Liver (tissue), 9 donors: ENCODE data around the gene CISTR. TPM values are rescaled to one million over a fixed set of nuclear protein-coding genes. Genes with fewer than 3 reads are reported as not detected.

Experiments used
- DNase-seq: peaks from one replicate; pipeline ENCODE4 v3.0.0-alpha.2; 2017; ENCODE audit warnings: low spot score
- H3K27ac ChIP-seq, 2 donors: one replicate each; pipeline ENCODE4 v1.7.0; 2013; ENCODE audit warnings: inconsistent platforms in 2 of 2, low read length in 2 of 2, control low read depth in 1 of 2, low read depth in 1 of 2, mild to moderate bottlenecking in 1 of 2
- H3K27me3 ChIP-seq, 4 donors: one replicate each; pipeline versions ENCODE4 v1.6.1 to v1.7.0; 2013; ENCODE audit warnings: low read length in 3 of 4, inconsistent platforms in 1 of 4, mild to moderate bottlenecking in 1 of 4, moderate library complexity in 1 of 4; ENCODE audit not compliant: control insufficient read depth in 4 of 4, insufficient read depth in 4 of 4
- H3K36me3 ChIP-seq, 4 donors: one replicate each; pipeline versions ENCODE4 v1.6.1 to v1.7.0; 2013; ENCODE audit warnings: low read length in 3 of 4, mild to moderate bottlenecking in 3 of 4, low read depth in 1 of 4, moderate library complexity in 1 of 4; ENCODE audit not compliant: control insufficient read depth in 4 of 4, insufficient read depth in 3 of 4
- H3K4me1 ChIP-seq, 4 donors: one replicate each; pipeline versions ENCODE4 v1.6.1 to v1.7.0; 2013; ENCODE audit warnings: low read length in 3 of 4, mild to moderate bottlenecking in 3 of 4, moderate library complexity in 1 of 4; ENCODE audit not compliant: control insufficient read depth in 4 of 4, insufficient read depth in 4 of 4
- H3K4me3 ChIP-seq, 3 donors: one replicate each; pipeline versions ENCODE4 v1.6.1 to v1.7.0; 2013; ENCODE audit warnings: low read length in 3 of 3, control low read depth in 1 of 3, low read depth in 1 of 3, mild to moderate bottlenecking in 1 of 3
- H3K9ac ChIP-seq, 2 donors: one replicate each; pipeline ENCODE4 v1.7.0; 2013; ENCODE audit warnings: low read length in 2 of 2, mild to moderate bottlenecking in 2 of 2, moderate library complexity in 2 of 2, control low read depth in 1 of 2, low read depth in 1 of 2
- H3K9me3 ChIP-seq, 4 donors: one replicate each; pipeline versions ENCODE4 v1.6.1 to v1.7.0; 2013; ENCODE audit warnings: low read length in 3 of 4; ENCODE audit not compliant: control insufficient read depth in 4 of 4
- EGR1 ChIP-seq, 2 donors: IDR thresholded peaks; 2 replicates each; pipeline ENCODE4 v1.6.1; 2016 to 2018; ENCODE audit warnings: antibody characterized with exemption in 2 of 2, low read depth in 2 of 2
- FOXA2 ChIP-seq: IDR thresholded peaks from 2 replicates; pipeline ENCODE4 v1.6.1; 2016; ENCODE audit warnings: antibody characterized with exemption
- GABPA ChIP-seq, 2 donors: IDR thresholded peaks in 1 of 2; conservative IDR thresholded peaks in 1 of 2; 2 replicates each; pipeline ENCODE4 v1.6.1; 2016; ENCODE audit warnings: antibody characterized with exemption in 2 of 2, mild to moderate bottlenecking in 1 of 2, moderate library complexity in 1 of 2
- HNF4A ChIP-seq, 2 donors: conservative IDR thresholded peaks; 2 replicates each; pipeline ENCODE4 v1.6.1; 2016; ENCODE audit warnings: antibody characterized with exemption in 2 of 2, mild to moderate bottlenecking in 2 of 2
- HNF4G ChIP-seq: IDR thresholded peaks from 2 replicates; pipeline ENCODE4 v1.6.1; 2016; ENCODE audit warnings: antibody characterized with exemption
- JUND ChIP-seq, 2 donors: IDR thresholded peaks; 2 replicates each; pipeline ENCODE4 v1.6.1; 2016; ENCODE audit warnings: antibody characterized with exemption in 2 of 2
- NR2F2 ChIP-seq: IDR thresholded peaks from 2 replicates; pipeline ENCODE4 v1.6.1; 2016; ENCODE audit warnings: antibody characterized with exemption
- RAD21 ChIP-seq, 2 donors: IDR thresholded peaks; 2 replicates each; pipeline ENCODE4 v1.6.1; 2016; ENCODE audit warnings: antibody characterized with exemption in 2 of 2, mild to moderate bottlenecking in 2 of 2
- SP1 ChIP-seq: IDR thresholded peaks from 2 replicates; pipeline ENCODE4 v1.6.1; 2018; ENCODE audit warnings: antibody characterized with exemption, mild to moderate bottlenecking
- TAF1 ChIP-seq: conservative IDR thresholded peaks from 2 replicates; pipeline ENCODE4 v1.6.1; 2016; ENCODE audit warnings: antibody characterized with exemption, mild to moderate bottlenecking
- WGBS: extraction: QIAGEN DNeasy Blood & Tissue Kit; methylation state at CpG from one replicate; pipeline ENCODE4 v1.1.7; 2013; 5-methylcytosine and 5-hydroxymethylcytosine counted together
- polyA plus RNA-seq, 2 donors: library from polyadenylated mRNA; stranded (reverse) in 1 of 2; unstranded in 1 of 2; fragments of 200-250 nt in 1 of 2; fragments of >200 nt in 1 of 2; fragmentation: Nextera tagmentation in 1 of 2; extraction: Ambion mirVana in 1 of 2; gene quantifications; one replicate each; pipeline versions ENCODE4 v1.2.1 to v1.2.3, GENCODE V29; 2013 to 2015
- total RNA-seq, 2 donors: library from RNA; depleted of rRNA; stranded (reverse); fragments of >200 nt; gene quantifications; one replicate each; pipeline ENCODE4 v1.2.3, GENCODE V29; 2014
- TF ChIP-seq, protein P1 (sequence below): IDR thresholded peaks from 2 replicates; pipeline ENCODE4 v1.6.1; 2016; ENCODE audit warnings: antibody characterized with exemption
- TF ChIP-seq, protein P2 (sequence below): IDR thresholded peaks from 2 replicates; pipeline ENCODE4 v1.6.1; 2016; ENCODE audit warnings: antibody characterized with exemption, mild to moderate bottlenecking
- TF ChIP-seq, protein P3 (sequence below): IDR thresholded peaks from 2 replicates; pipeline ENCODE4 v1.6.1; 2016; ENCODE audit warnings: antibody characterized with exemption
- TF ChIP-seq, protein P4 (sequence below): fragments of 150-350 bp; IDR thresholded peaks from 2 replicates; pipeline ENCODE4 v1.5.1; 2017; ENCODE audit warnings: improper control_type of control experiment, low read depth, low read length; ENCODE audit not compliant: missing input control
- donor health status: healthy.
- donor health status: healthy.
- donor health status: healthy.
- donor health status: healthy.
- donor health status: healthy.

Gene CISTR
- total and polyA plus RNA-seq, 4 donors = not detected

DNA sequence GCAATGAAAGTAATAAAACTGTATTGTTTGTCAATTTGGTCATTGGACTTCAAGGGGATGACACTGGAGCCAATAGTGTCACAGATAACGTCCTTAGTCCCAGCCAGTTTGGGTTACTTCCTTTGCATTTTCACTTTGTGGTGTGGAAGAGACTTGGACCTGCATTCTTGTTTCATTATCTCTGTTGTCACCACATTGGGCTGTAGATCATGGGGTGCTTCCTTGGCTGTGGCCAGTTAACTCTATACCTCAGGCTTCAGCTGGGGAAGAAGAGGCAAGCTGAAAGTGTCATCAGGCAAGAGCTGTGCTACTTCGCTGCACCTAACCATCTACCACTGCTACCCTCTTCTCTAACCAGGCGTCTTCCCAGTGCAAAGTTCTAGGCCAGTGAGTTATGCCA, 15.1 kb upstream of the CISTR start:
- no peak overlapping the region for H3K4me3 ChIP-seq
- H3K9me3 ChIP-seq = no peaks in the 10 kb centered on the region
- no peak overlapping the region for H3K27ac ChIP-seq
- no peak overlapping the region for H3K9ac ChIP-seq
- TF ChIP-seq, protein P1, sequence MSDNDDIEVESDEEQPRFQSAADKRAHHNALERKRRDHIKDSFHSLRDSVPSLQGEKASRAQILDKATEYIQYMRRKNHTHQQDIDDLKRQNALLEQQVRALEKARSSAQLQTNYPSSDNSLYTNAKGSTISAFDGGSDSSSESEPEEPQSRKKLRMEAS = no peak
- TF ChIP-seq JUND (IDR thresholded peaks at IDR 0.05) (no peak), FOXA2 (no peak), GABPA (IDR thresholded peaks at IDR 0.05 in 1 of 2, conservative IDR thresholded peaks at IDR 0.05 in 1 of 2) (no peak), HNF4G (no peak)
- no peaks in the 10 kb centered on the region for H3K4me1 ChIP-seq
- no peaks in the 10 kb centered on the region for H3K36me3 ChIP-seq
- DNase-seq = no peak
- H3K27me3 ChIP-seq = peaks cover 0 to 25% (median 5%) of the 10 kb centered on the region in 4 donors
- WGBS = 44% methylated on average over 3 of the region's 3 CpGs

DNA sequence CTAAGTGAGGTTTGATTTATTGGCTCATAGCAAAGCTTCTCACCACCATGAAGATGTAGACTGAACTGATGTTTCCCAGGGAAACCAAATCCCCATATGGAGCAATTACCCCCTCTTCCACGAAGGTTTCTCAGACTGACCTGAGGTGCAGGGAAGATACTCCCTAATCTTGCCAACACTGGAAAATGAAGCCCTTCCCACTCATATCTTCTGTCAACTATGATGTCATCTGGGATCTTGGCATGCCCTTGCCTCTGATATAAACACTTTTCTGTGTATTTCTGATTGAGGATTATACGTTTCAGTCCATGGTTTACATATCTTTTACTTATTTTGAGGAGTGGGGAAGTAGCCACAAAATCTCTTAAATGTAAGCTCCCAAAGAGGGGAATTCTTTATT, 14.1 kb upstream of the CISTR start:
- Histone ChIP-seq H3K27me3 (peaks cover 0 to 25% (median 5%) of the 10 kb centered on the region in 4 donors), H3K4me3 (no peak overlapping the region)

DNA sequence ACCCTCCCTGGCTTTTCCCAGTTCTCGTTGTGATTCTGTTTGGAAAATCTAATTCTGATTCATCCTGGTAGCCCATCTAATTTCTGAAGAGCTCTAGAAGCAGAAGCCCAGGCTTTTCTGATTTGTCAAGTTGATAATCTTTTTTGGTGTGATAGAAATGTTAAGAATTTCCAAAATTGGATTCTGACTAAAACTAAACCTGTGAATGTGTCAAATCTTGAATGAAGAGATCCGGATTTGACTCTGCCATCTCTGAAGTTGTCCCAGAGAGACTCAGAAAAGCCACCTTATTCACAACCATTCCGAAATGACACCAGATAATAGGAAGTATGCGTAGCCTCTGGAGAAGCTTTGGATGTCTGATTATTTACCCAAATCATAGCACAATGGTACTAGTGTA, 12.8 kb upstream of the CISTR start:
- no peaks in the 10 kb centered on the region for H3K36me3 ChIP-seq
- no peaks in the 10 kb centered on the region for H3K9me3 ChIP-seq
- H3K9ac ChIP-seq = no peak overlapping the region
- 74% methylated on average over 4 of the region's 4 CpGs for WGBS
- no peaks in the 10 kb centered on the region for H3K4me1 ChIP-seq
- H3K4me3 ChIP-seq = no peak overlapping the region
- H3K27me3 ChIP-seq = peaks cover 0 to 25% (median 6%) of the 10 kb centered on the region in 4 donors
- H3K27ac ChIP-seq = no peak overlapping the region
- no peak for DNase-seq
- no peak for TF ChIP-seq HNF4A (conservative IDR thresholded peaks at IDR 0.05)
- TF ChIP-seq, protein P2, sequence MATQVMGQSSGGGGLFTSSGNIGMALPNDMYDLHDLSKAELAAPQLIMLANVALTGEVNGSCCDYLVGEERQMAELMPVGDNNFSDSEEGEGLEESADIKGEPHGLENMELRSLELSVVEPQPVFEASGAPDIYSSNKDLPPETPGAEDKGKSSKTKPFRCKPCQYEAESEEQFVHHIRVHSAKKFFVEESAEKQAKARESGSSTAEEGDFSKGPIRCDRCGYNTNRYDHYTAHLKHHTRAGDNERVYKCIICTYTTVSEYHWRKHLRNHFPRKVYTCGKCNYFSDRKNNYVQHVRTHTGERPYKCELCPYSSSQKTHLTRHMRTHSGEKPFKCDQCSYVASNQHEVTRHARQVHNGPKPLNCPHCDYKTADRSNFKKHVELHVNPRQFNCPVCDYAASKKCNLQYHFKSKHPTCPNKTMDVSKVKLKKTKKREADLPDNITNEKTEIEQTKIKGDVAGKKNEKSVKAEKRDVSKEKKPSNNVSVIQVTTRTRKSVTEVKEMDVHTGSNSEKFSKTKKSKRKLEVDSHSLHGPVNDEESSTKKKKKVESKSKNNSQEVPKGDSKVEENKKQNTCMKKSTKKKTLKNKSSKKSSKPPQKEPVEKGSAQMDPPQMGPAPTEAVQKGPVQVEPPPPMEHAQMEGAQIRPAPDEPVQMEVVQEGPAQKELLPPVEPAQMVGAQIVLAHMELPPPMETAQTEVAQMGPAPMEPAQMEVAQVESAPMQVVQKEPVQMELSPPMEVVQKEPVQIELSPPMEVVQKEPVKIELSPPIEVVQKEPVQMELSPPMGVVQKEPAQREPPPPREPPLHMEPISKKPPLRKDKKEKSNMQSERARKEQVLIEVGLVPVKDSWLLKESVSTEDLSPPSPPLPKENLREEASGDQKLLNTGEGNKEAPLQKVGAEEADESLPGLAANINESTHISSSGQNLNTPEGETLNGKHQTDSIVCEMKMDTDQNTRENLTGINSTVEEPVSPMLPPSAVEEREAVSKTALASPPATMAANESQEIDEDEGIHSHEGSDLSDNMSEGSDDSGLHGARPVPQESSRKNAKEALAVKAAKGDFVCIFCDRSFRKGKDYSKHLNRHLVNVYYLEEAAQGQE = no peak
- TF ChIP-seq JUND (IDR thresholded peaks at IDR 0.05) = no peak
- no peak for TF ChIP-seq FOXA2
- TF ChIP-seq TAF1 = no peak
- no peak for TF ChIP-seq EGR1 (IDR thresholded peaks at IDR 0.05; ENCODE audit: low read depth in 2 of 2)
- TF ChIP-seq, protein P3, sequence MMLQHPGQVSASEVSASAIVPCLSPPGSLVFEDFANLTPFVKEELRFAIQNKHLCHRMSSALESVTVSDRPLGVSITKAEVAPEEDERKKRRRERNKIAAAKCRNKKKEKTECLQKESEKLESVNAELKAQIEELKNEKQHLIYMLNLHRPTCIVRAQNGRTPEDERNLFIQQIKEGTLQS = no peak
- TF ChIP-seq NR2F2 = no peak
- TF ChIP-seq, protein P4, sequence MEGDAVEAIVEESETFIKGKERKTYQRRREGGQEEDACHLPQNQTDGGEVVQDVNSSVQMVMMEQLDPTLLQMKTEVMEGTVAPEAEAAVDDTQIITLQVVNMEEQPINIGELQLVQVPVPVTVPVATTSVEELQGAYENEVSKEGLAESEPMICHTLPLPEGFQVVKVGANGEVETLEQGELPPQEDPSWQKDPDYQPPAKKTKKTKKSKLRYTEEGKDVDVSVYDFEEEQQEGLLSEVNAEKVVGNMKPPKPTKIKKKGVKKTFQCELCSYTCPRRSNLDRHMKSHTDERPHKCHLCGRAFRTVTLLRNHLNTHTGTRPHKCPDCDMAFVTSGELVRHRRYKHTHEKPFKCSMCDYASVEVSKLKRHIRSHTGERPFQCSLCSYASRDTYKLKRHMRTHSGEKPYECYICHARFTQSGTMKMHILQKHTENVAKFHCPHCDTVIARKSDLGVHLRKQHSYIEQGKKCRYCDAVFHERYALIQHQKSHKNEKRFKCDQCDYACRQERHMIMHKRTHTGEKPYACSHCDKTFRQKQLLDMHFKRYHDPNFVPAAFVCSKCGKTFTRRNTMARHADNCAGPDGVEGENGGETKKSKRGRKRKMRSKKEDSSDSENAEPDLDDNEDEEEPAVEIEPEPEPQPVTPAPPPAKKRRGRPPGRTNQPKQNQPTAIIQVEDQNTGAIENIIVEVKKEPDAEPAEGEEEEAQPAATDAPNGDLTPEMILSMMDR = no peak
- TF ChIP-seq SP1 = no peak
- TF ChIP-seq GABPA (IDR thresholded peaks at IDR 0.05 in 1 of 2, conservative IDR thresholded peaks at IDR 0.05 in 1 of 2) = no peak
- no peak for TF ChIP-seq RAD21 (IDR thresholded peaks at IDR 0.05)

More for the DNA sequence above, 14.1 kb upstream of the CISTR start:
- H3K4me1 ChIP-seq = no peaks in the 10 kb centered on the region
- WGBS = 62% methylated on average over 2 of the region's 2 CpGs
- no peak overlapping the region for H3K9ac ChIP-seq
- H3K9me3 ChIP-seq = no peaks in the 10 kb centered on the region
- no peak overlapping the region for H3K27ac ChIP-seq
- no peaks in the 10 kb centered on the region for H3K36me3 ChIP-seq
- no peak for DNase-seq
- TF ChIP-seq HNF4A (conservative IDR thresholded peaks at IDR 0.05) (no peak), EGR1 (IDR thresholded peaks at IDR 0.05; ENCODE audit: low read depth in 2 of 2) (no peak), RAD21 (IDR thresholded peaks at IDR 0.05) (no peak)
- TF ChIP-seq, protein P1 = no peak
- TF ChIP-seq, protein P2 = no peak
